Stimulated activated CD4-positive, alpha-beta T cell treated with anti-CD3 and anti-CD28 coated beads, Interleukin-1b, Interleukin-23, amount 100 ng/mL, for 4 hours (primary cell): ENCODE measurements around the gene GSS.

Experiments
- DNase-seq, 2 donors: peaks; one replicate each; pipeline ENCODE4 v3.0.0-alpha.2; 2020; ENCODE audit warnings: low read depth in 2 of 2

GSS gene

DNA sequence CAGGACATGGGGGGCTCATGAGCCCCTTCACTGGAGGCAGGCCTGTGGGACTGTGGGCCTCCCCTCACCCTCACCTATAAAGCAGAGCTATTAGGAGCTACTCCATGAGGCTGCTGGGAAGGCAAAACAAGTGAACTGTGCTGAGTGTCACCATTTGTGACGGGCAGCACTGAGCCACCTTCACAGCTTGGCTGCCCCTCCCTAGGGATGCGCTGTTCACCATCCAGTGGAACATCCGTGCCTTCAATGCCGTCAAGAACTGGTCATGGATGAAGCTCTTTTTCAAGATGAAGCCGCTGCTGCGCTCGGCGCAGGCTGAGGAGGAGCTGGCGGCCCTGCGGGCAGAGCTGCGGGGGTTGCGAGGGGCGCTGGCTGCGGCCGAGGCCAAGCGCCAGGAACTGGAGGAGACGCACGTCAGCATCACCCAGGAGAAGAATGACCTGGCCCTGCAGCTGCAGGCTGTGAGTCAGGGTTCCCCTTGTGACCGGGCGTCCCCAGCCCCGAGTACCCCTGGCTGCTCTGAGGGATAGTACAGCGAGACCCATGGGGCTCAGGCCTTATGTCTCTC, 38.4 kb upstream of the GSS start:
- DNase-seq = no peak

DNA sequence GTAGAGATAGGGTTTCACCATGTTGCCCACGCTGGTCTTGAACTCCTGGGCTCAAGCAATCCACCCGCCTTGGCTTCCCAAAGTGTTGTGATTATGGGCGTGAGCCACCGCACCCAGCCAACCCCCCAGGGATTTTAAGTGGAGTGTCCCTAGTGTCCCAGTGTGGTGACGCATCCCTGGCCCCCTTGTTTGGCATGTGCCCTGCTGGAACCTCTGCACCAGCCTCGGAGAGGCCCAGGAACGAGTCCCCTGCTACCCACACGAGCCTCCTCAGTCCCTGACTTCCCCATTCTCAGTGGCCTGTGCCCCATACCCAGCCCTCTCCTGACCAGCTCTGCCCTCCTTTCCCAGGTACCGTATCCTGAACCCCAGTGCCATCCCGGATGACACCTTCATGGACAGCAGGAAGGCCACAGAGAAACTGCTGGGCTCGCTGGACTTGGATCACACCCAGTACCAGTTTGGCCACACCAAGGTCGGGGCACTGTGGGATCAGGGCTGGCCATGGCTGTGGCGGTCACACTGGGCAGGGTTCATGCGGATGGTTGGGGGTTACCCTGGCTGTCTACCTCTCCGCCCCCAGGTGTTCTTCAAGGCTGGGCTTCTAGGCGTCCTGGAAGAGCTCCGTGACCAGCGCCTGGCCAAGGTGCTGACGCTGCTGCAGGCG, 37.3 kb upstream of the GSS start:
- DNase-seq = no peak

DNA sequence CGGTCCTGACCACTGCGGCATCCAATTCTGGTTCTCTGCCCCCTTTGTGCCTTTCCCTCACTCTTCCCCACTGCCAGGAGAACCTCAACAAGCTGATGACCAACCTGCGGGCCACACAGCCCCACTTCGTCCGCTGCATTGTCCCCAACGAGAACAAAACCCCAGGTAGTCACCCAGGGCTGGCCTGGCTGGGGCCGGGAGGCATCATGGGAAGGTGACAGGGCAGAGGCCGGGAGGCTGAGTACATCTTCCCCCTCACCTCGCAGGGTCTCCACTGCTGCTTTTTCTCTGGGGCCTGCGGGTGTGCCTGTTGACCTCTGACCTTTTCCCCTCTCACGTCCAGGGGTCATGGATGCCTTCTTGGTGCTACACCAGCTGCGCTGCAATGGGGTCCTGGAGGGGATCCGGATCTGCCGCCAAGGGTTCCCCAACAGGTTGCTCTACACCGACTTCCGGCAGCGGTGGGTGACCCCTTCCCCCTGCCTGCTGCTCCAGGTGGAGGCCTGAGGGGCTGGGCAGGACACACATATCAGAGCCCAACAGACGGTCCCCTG, 35.1 kb upstream of the GSS start:
- DNase-seq = no peak

DNA sequence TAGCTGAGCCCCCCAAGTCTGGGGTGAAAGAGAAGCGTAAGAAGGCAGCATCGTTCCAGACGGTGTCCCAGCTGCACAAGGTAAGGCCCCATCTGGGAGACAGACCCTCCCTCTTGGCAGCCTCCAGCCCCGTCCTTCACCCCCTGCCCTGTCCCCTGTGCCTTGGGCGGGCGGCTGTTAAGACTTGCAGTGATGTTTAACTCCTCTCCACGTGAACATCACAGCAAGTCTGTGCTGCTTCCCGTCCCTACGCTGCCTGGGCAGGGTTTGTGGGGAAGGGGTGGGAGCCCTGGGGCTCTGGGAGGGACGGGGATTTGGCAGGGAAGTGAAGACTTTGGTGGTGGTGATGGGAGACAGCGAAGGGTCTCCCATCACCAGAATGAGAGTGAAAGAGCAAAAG, 34.6 kb upstream of the GSS start:
- DNase-seq = no peak

GRCh38 chr20:34989670-34990069, 34.1 kb upstream of the GSS start:
- no peak for DNase-seq

DNA sequence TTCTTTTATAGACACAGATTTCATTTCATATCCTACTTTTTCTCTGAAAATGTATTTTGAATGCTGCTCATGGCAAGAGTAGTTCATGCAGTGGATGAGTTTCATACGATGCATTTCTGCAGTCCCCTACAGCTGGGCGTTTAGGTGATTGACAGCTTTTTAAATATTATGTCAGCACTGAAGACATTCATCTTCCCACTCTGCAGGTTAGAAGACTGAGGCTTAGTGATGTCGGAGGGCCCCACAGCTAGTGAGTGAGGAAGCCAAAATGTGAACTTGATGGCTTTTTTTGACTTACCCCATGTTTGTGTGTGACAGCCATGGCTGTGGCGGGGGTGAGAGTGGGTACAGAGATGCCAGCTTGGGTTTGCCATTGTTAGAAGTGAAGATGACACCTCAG, 33.5 kb upstream of the GSS start:
- no peak for DNase-seq

DNA sequence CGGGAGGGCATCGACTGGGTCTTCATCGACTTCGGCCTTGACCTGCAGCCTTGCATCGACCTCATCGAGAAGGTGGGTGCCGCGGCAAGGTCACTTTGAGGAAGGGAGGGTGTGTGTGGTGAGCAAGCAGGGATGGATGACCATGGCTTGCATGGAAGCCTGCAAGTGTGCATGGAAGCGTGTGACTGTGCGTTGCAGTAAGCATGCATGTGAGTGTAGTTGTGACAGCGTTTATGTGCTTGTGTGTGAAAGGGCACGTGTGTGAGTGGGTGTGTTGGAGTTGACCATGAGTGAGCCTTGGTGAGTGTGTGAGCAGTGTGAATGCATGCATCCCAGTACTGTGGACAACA, 32.6 kb upstream of the GSS start:
- no peak for DNase-seq

- DNase-seq = no peak
Measured at GRCh38 chr20:34987288-34988190, 31.9 kb upstream of the GSS start.

DNA sequence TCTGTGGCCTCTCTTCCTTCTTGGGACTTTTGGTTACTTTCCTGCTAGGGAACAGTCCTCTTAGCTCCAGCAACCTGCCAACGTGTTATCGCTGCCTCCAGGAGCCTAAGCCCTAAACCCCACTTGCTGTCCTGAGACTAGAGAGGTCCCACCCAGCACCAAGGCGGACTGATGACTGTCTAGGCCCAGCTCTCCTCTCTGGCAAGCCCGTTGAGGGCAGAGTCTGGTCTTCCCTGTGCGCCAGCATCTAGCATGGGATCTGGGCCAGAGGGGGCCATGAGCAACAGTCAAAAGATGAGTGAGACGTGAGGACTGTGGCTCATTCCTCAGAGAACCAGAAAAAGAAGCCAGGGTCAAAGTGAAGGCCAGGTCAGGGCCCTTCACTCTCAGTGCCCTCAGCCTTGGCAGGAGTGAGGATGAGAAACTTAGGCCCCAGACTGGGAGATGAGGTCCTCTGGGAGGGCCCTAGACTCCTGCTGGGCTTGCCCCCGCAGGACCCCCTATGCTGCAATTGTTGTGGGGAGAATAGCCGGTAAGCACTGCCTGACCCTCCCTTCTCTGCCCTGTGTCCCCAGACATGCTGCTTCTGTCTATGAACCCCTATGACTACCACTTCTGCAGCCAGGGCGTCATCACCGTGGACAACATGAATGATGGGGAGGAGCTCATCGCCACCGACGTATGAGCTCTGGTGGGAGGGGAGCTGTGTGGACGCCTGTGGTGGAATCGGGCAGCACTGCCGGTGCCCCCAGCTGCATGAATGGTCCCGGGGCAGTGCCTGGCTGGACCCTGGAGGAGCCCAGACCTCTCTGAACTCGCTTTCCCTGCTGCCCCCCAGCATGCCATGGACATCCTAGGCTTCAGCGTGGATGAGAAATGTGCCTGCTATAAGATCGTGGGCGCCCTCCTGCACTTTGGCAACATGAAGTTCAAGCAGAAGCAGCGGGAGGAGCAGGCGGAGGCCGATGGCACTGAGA, 31.0 kb upstream of the GSS start:
- DNase-seq = no peak

DNA sequence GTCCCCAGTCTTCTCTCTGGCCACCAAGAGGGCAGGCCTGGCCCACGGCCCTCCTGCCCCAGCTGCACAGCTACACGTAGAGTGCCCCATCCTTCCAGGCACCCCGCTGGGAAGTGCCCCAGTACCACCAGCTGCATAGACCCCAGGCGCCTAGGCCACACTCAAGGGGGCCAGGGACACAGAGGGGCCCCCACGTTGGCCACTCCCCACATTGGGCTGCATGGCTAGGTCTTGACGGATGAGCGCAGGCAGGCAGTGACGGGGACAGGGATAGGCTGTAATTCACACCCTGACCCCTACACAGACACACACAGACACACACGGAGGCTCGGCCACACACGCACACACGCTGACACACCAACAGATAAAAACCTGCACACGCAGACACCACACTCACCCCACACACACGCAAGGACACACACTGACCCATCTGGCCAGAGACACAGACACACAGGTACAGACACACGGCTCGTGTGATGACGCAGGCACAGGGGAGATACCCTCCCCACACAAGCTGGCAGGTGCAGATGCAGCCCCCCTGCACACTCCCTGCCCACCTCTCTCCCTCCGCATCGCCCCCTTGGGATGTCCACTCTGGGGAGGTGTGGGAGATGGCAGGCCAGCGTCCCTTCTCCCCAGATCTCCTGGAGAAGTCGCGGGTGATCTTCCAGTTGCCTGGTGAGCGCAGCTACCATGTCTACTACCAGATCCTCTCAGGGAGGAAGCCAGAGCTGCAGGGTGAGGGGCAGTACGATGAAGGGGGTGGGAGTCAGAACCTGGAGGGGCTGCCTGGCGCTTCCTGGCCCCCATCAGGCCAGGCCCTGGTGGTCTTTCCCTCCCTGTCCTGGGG, 30.1 kb upstream of the GSS start:
- no peak for DNase-seq

GRCh38 chr20:34984756-34985261, 29.2 kb upstream of the GSS start:
- DNase-seq = no peak

DNA sequence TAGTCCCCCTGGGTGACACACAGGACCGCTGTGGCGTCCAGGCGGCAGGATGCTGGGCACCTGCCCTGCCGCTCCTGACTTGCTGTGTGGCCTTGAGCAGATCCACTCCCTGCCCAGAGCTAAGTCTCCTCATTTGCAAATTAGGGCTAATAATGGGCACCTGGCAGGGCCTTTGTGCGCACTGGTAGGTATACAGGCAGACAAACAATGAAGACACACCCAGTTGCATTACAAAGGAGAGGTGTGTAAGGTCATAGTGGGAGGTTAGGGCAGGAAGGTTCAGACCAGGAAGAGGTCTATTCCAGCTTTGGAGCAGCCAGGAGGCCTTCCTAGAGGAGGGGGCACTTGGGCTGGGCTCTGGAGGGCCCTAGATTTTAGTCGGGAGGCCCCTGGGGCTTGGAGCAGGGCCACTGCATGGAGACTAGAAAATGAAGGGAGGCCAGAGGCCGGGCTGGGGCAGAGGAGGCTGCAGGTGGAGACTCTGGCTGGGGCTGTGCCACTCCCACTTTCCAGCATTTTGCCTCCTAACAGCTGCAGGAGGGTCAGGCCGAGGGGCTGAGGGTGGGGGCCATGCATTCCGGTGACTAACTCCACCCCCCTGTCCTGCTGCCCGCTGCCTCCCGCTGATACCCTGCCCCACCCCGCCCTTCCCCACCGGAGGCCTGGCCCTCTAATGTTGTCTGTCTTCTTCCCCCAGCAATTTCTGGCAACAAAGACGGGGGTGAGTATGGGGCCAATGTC, 28.6 kb upstream of the GSS start:
- no peak for DNase-seq

DNA sequence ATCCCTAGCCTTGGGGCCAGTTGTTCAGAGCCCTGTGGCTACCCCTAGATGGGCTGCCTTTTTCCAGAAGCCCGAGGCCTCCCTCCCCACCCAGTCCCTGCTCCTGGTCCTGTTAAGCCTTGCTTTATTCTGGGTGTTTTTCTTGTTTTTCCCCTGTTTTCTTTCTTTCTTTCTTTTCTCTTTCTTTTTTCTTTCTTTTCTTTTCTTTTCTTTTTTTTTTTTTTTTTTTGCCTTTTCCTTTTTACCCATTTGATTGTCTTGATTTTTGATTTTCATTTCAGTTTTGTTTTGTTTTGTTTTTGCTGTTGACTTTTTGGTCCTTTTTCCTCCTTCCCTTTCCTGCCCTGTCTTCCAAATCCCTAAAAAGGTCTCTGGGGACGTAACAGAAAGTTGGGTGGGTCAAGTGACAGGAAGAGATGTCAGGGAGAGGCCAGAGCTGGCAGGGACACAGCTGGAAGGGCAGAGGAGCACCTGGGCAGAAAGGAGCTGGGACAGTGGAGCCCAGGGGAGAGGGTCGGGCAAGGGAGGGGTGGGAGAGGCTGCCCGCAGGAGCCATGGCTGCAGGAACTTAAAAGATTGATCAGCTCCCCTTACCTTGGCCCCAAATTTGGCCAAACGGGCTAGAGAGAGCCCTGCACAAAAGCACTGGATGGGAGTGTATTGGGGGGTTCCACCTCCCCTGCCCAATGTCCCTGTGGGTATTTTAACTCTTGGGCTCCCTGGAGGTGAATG, 27.6 kb upstream of the GSS start:
- no peak for DNase-seq

GRCh38 chr20:34982270-34983088, 26.9 kb upstream of the GSS start:
- no peak for DNase-seq

DNA sequence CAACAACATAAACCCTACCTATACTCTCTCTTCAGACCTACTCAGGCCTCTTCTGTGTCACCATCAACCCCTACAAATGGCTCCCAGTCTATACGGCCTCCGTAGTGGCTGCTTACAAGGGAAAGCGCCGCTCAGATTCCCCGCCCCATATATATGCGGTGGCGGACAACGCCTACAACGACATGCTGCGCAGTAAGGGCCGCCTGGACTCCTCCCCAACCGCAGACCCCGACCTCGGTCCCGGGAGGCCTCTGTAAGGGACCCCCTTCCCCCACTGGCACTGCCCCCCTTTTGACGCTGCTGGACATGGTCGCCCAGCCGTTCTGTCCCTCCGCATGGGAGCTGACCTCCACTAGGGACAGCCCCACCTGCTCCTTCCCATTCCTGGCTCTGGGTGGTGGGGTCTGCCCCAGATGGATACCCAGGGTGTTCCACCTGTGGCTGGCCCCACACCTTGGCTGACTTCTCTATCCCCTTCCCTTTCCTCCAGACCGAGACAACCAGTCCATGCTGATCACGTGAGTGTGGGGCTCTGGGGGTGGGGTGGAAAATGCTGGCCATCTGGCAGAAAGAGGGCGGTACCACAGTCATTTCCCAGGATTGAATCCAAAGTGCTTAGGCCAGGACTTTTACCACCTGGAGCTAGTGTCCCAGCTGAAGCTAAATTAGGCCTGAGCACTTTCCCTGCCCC, 25.1 kb upstream of the GSS start:
- DNase-seq = no peak

DNA sequence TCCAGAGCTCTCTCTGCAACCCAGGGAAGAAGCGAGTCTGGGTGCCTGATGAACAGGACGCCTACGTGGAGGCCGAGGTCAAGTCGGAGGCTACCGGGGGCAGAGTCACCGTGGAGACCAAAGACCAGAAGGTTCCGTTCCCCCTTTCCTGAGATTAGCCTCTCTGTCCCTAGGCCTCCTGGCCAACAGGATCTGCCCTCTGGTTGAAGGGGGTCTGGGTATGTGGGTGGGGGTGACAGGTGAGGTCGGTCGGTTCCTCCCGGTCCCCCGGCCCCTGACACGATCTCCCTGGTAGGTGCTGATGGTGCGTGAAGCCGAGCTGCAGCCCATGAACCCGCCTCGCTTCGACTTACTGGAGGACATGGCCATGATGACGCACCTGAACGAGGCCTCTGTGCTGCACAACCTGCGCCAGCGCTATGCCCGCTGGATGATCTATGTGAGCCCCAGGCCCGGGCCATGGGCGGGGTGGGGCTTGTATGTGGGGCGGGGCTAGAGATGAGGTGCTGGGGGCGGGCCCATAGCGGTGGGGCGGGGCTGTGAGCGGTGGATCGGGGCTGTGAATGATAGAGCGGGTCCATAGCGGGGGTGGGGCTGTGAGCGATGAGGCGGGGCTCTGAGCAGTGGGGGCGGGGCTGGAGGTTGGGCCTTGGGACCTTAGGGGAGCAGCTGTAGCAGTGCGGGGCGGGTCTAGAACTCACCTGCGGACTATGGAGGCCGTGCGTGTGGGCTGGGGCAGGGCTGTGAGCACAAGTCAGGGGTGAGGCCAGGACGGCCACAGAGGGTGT, 24.0 kb upstream of the GSS start:
- no peak for DNase-seq
